Colonic mucosa (tissue), 4 donors: ENCODE data around the gene TK1. TPM values are rescaled to one million over a fixed set of nuclear protein-coding genes. Genes with fewer than 3 reads are reported as not detected.

ENCODE experiments used
- DNase-seq: peaks from one replicate; pipeline ENCODE4 v3.0.0-alpha.2; 2020
- H3K27ac ChIP-seq: fragments of 200-600 bp; one replicate; pipeline ENCODE4 v1.8.0; 2021
- H3K27me3 ChIP-seq: fragments of 200-600 bp; one replicate; pipeline ENCODE4 v1.8.0; 2021
- H3K36me3 ChIP-seq: fragments of 200-600 bp; one replicate; pipeline ENCODE4 v1.8.0; 2021
- H3K4me1 ChIP-seq: fragments of 200-600 bp; one replicate; pipeline ENCODE4 v1.8.0; 2021; ENCODE audit warnings: mild to moderate bottlenecking
- H3K4me3 ChIP-seq: fragments of 200-600 bp; one replicate; pipeline ENCODE4 v1.8.0; 2021
- H3K9ac ChIP-seq, 2 donors: one replicate each; pipeline ENCODE4 v1.7.0; 2013; ENCODE audit warnings: control low read depth in 2 of 2, low read depth in 2 of 2, low read length in 2 of 2
- H3K9me3 ChIP-seq: fragments of 200-600 bp; one replicate; pipeline ENCODE4 v1.8.0; 2021
- CTCF ChIP-seq: fragments of 200-600 bp; IDR thresholded peaks from one replicate; pipeline ENCODE4 v1.8.0; 2022; ENCODE audit warnings: antibody characterized with exemption, mild to moderate bottlenecking
- intact Hi-C: fragments of 100-400 bp; cut with DNase I; formaldehyde crosslinking; loops from one replicate; pipeline ENCODE4 v1.14.1; 2022
- total RNA-seq, 2 donors: library from RNA; stranded (reverse); fragmentation: NEBNext Ultra II Directional in 1 of 2; extraction: Animal tissue kit (Norgen Biotek cat#: 25700) in 1 of 2; gene quantifications; one replicate each; pipeline ENCODE4 v1.2.1, GENCODE V29; 2021
- donor health status: healthy.
- donor health status: DM: no; HTN: no; CAD: no.
- donor health status: DM: no; HTN: no; CAD: no.

Gene TK1
- total RNA-seq, 2 donors from 2014 or later, result 37.7 to 135 TPM

- Histone ChIP-seq H3K9me3 (no peaks in the 10 kb centered on the region), H3K9ac (peak overlapping the region in 1 of 2 donors; percentile 55), H3K4me3 (no peak overlapping the region), H3K36me3 (no peaks in the 10 kb centered on the region), H3K27ac (peak overlapping the region; percentile 47), H3K27me3 (no peaks in the 10 kb centered on the region), H3K4me1 (peaks cover 4% of the 10 kb centered on the region)
- DNase-seq, result peak; percentile 68
- intact Hi-C loops, result no loop called here
- no peak for TF ChIP-seq CTCF
Observed at GRCh38 chr17:78154903-78155811, 31.7 kb downstream of the TK1 start.

GRCh38 chr17:78151514-78152008, 35.3 kb downstream of the TK1 start:
- Histone ChIP-seq H3K4me1 (peaks cover 7% of the 10 kb centered on the region), H3K9ac (peak overlapping the region; percentile 35 to 68), H3K9me3 (no peaks in the 10 kb centered on the region), H3K36me3 (no peaks in the 10 kb centered on the region), H3K27ac (peak overlapping the region; percentile 84), H3K27me3 (no peaks in the 10 kb centered on the region), H3K4me3 (no peak overlapping the region)
- peak; percentile 89 for DNase-seq
- intact Hi-C loops, result no loop called here
- TF ChIP-seq CTCF, result no peak

GRCh38 chr17:78148286-78149016, 38.4 kb downstream of the TK1 start:
- Histone ChIP-seq H3K9me3 (no peaks in the 10 kb centered on the region), H3K36me3 (no peaks in the 10 kb centered on the region), H3K4me1 (peaks cover 23% of the 10 kb centered on the region), H3K4me3 (no peak overlapping the region), H3K9ac (peak overlapping the region in 1 of 2 donors; percentile 40), H3K27ac (peak overlapping the region; percentile 22), H3K27me3 (no peaks in the 10 kb centered on the region)
- intact Hi-C loops, result no loop called here
- DNase-seq, result no peak
- TF ChIP-seq CTCF, result no peak

GRCh38 chr17:78147315-78147998, 39.4 kb downstream of the TK1 start:
- Histone ChIP-seq H3K27ac (peak overlapping the region; percentile 22), H3K27me3 (no peaks in the 10 kb centered on the region), H3K9me3 (no peaks in the 10 kb centered on the region), H3K36me3 (no peaks in the 10 kb centered on the region), H3K9ac (peak overlapping the region; percentile 33 to 62), H3K4me3 (no peak overlapping the region), H3K4me1 (peaks cover 23% of the 10 kb centered on the region)
- intact Hi-C loops, result no loop called here
- no peak for TF ChIP-seq CTCF
- peak; percentile 78 for DNase-seq

GRCh38 chr17:78146881-78147280, 40.0 kb downstream of the TK1 start:
- H3K27me3 ChIP-seq, result no peaks in the 10 kb centered on the region
- peaks cover 28% of the 10 kb centered on the region for H3K4me1 ChIP-seq
- H3K9me3 ChIP-seq, result no peaks in the 10 kb centered on the region
- no peak for TF ChIP-seq CTCF
- peak; percentile 19 for DNase-seq
- no peak overlapping the region for H3K4me3 ChIP-seq
- H3K27ac ChIP-seq, result peak overlapping the region; percentile 22
- H3K36me3 ChIP-seq, result no peaks in the 10 kb centered on the region
- intact Hi-C loops, result no loop called here
- peak overlapping the region; percentile 33 to 62 for H3K9ac ChIP-seq
